HG03439 (cell line): ENCODE results near the gene SOX12.
"Not testable (repeated sequence)": the region's sequence is repeated elsewhere in the genome, so short reads cannot be mapped to it uniquely, and the experiment has no call there.

ENCODE experiments used
- ATAC-seq: cut with Tn5 transposase; IDR thresholded peaks from one replicate; pipeline ENCODE4 v1.9.1; 2021; ENCODE audit warnings: mild to moderate bottlenecking, moderate library complexity; ENCODE audit not compliant: unreplicated experiment

The SOX12 gene

GRCh38 chr20:328975-329695 lies 3.8 kb downstream of the SOX12 start:
- ATAC-seq = no peak

GRCh38 chr20:329851-330232 lies 4.5 kb downstream of the SOX12 start:
- ATAC-seq = no peak

GRCh38 chr20:330233-331149 lies 5.1 kb downstream of the SOX12 start:
- no peak for ATAC-seq

- no peak for ATAC-seq
Measured at GRCh38 chr20:334578-334977, 9.2 kb downstream of the SOX12 start.

GRCh38 chr20:336040-336439 lies 10.7 kb downstream of the SOX12 start:
- not testable (repeated sequence) for ATAC-seq

- no peak for ATAC-seq
Measured at GRCh38 chr20:341682-342081, 16.3 kb downstream of the SOX12 start.

- no peak for ATAC-seq
Measured at GRCh38 chr20:343107-343506, 17.8 kb downstream of the SOX12 start.

GRCh38 chr20:346033-346639 lies 20.8 kb downstream of the SOX12 start:
- ATAC-seq = no peak

- no peak for ATAC-seq
Measured at GRCh38 chr20:346640-347316, 21.4 kb downstream of the SOX12 start, which contains the start of gene NRSN2. Gene NRSN2 (plus strand): TSS chr20:347111. CDS start chr20:349644, 2,533 bp downstream.

GRCh38 chr20:347317-347639 lies 21.9 kb downstream of the SOX12 start:
- ATAC-seq = peak; percentile 6

- peak; percentile 74 for ATAC-seq
Measured at GRCh38 chr20:347640-348484, 22.5 kb downstream of the SOX12 start.

- ATAC-seq = no peak
Measured at GRCh38 chr20:348972-349841, 23.9 kb downstream of the SOX12 start.

GRCh38 chr20:353166-353565 lies 27.8 kb downstream of the SOX12 start:
- no peak for ATAC-seq

- ATAC-seq = no peak
Measured at GRCh38 chr20:354298-354977, 29.1 kb downstream of the SOX12 start.

- not testable (repeated sequence) for ATAC-seq
Measured at GRCh38 chr20:356154-356553, 30.8 kb downstream of the SOX12 start.

GRCh38 chr20:356745-357144 lies 31.4 kb downstream of the SOX12 start:
- no peak for ATAC-seq

GRCh38 chr20:358891-359555 lies 33.7 kb downstream of the SOX12 start:
- no peak for ATAC-seq

GRCh38 chr20:361561-361960 lies 36.2 kb downstream of the SOX12 start:
- ATAC-seq = no peak
